Retinal pigment epithelial cell (primary cell): ENCODE results near the gene STARD9.

Experiments used
- DNase-seq: peaks from one replicate; pipeline ENCODE4 v3.0.0-alpha.2; 2010; ENCODE audit warnings: low read depth
- H3K4me3 ChIP-seq: 2 replicates; pipeline ENCODE4 v1.5.1; 2011; ENCODE audit warnings: mild to moderate bottlenecking, low read length, control low read depth, moderate library complexity
- CTCF ChIP-seq: conservative IDR thresholded peaks from 2 replicates; pipeline ENCODE4 v1.5.1; 2011; ENCODE audit warnings: low read depth, low read length, control low read depth, inconsistent platforms

The STARD9 gene

GRCh38 chr15:42707068-42707467, 131.7 kb downstream of the STARD9 start:
- TF ChIP-seq CTCF: no peak
- DNase-seq: no peak
- H3K4me3 ChIP-seq: no peak overlapping the region

GRCh38 chr15:42707873-42708544, 132.6 kb downstream of the STARD9 start:
- H3K4me3 ChIP-seq: no peak overlapping the region
- no peak for DNase-seq
- TF ChIP-seq CTCF: no peak

- DNase-seq: no peak
- no peak for TF ChIP-seq CTCF
- H3K4me3 ChIP-seq: no peak overlapping the region
Observed at GRCh38 chr15:42710662-42711061, 135.3 kb downstream of the STARD9 start.

GRCh38 chr15:42711746-42712145, 136.3 kb downstream of the STARD9 start:
- TF ChIP-seq CTCF: no peak
- no peak overlapping the region for H3K4me3 ChIP-seq
- no peak for DNase-seq

GRCh38 chr15:42712584-42712983, 137.2 kb downstream of the STARD9 start:
- no peak overlapping the region for H3K4me3 ChIP-seq
- no peak for DNase-seq

GRCh38 chr15:42716125-42716524, 140.7 kb downstream of the STARD9 start:
- H3K4me3 ChIP-seq: no peak overlapping the region
- no peak for DNase-seq
- no peak for TF ChIP-seq CTCF

More at GRCh38 chr15:42712584-42712983, 137.2 kb downstream of the STARD9 start:
- no peak for TF ChIP-seq CTCF

GRCh38 chr15:42716626-42717025, 141.2 kb downstream of the STARD9 start:
- TF ChIP-seq CTCF: no peak
- no peak overlapping the region for H3K4me3 ChIP-seq
- no peak for DNase-seq
